Stimulated activated CD4-positive, alpha-beta T cell treated with anti-CD3 and anti-CD28 coated beads, Interleukin-4, amount 100 ng/mL, for 1 hour (primary cell): ENCODE data around the gene CLEC2L.
"Not testable (repeated sequence)": the region's sequence is repeated elsewhere in the genome, so short reads cannot be mapped to it uniquely, and the experiment has no call there.

ENCODE experiments used
- DNase-seq: peaks from one replicate; pipeline ENCODE4 v3.0.0-alpha.2; 2020

The CLEC2L gene

DNA sequence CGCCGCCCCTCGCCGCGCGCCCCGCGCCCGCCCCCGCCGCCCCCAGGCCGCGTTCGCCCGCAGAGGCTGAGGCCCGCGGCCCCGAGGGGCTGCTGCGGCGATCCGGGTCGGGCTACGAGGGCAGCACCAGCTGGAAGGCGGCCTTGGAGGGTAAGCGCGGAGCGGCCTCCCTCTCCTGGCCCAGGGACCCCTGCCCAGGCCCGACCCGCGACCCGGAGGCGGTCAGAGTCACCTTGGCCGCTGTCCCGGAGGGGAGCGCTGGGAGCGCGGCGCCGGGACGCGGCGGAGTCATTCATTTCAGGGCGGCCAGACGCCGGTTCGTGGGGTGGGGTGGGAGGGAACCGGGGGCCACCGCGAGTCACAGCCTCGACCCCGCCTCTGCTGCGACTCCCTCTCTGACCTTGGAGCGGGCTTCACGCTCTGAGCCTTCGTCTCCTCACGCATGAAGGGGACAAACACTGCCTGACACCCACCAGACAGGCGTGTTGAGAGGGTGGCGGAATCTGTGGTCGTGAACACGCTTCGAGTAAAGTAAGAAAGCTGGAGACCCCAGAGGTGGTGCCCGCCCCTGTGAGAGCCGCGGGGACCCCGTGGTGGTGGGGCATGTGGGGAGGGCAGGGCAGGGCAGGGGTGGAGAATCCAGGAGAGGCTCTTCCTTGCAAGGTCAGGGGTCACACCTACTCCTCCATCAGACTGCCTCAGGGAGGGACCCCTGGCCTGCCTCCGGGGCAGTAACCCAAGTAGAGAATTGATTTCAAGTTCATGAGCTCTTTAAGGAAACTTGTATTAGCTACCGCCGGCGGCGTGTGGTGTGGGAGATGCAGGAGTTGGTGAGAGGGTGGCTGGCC, 707 bp downstream of the CLEC2L start:
- DNase-seq = no peak

- DNase-seq = no peak
These were observed 1.8 kb downstream of the CLEC2L start for GRCh38 chr7:139525239-139525638.

- DNase-seq = no peak
These were observed 2.3 kb downstream of the CLEC2L start for GRCh38 chr7:139525750-139526149.

GRCh38 chr7:139526578-139527544, 3.4 kb downstream of the CLEC2L start:
- DNase-seq = no peak

DNA sequence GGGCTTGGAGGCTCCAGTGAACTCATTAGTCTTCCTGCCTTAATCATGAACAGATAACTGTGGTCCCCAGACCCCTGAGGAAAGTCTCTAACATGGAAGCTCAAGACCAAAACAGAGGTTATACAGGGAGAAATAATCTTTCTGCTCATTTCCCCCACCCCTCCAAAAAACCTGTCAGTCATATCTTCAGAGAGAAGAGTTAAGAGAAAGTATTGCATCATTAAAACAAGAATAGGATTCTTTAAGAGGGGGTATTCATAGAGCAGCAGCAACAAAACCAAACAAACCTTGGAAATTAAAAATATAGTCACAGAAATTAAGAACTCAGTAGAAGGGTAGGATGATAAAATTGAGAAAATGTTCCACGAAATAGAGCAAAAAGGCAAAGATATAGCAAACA, 7.6 kb downstream of the CLEC2L start:
- no peak for DNase-seq

DNA sequence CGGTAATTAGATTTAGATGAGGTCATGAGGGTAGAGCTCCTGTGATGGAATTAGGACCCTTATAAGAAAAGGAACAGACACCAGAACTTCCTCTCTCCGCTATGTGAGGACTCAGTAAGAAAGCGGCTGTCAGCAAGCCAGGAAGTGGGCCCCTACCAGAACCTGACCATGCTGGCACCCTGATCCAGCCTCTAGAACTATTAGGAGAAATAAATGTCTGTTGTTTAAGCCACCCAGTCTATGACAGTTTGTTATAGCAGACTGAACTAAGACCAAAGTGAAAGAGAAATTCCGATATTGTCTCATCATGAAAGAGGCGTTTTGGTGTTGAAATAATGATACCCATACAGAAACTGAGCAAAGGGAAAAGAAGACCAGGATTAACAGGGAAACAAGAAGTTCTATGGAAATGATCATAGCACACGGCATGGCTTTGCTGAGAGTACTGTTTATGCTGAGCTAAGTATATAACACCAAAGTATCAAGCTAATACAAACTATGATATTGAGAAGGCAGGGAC, 9.2 kb downstream of the CLEC2L start:
- no peak for DNase-seq

DNA sequence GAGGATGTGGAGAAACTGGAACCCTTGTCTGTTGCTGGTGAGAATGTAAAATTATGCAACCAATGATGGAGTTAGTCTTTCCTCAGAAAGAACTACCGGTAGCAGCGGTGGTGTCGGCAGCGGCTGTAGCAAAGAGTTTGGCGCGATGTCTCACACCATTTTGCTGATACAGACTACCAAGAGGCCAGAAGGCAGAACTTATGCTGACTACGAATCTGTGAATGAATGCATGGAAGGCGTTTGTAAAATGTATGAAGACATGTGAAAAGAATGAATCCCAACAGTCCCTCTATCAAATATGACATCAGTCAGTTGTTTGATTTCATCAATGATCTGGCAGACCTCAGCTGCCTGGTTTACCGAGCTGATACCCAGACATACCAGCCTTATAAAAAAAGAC, 10.6 kb downstream of the CLEC2L start:
- DNase-seq = no peak

GRCh38 chr7:139534966-139535651, 11.6 kb downstream of the CLEC2L start:
- DNase-seq = no peak

GRCh38 chr7:139536152-139536551, 12.7 kb downstream of the CLEC2L start:
- DNase-seq = no peak

- DNase-seq = no peak
These were observed 15.6 kb downstream of the CLEC2L start for GRCh38 chr7:139538881-139539635.

DNA sequence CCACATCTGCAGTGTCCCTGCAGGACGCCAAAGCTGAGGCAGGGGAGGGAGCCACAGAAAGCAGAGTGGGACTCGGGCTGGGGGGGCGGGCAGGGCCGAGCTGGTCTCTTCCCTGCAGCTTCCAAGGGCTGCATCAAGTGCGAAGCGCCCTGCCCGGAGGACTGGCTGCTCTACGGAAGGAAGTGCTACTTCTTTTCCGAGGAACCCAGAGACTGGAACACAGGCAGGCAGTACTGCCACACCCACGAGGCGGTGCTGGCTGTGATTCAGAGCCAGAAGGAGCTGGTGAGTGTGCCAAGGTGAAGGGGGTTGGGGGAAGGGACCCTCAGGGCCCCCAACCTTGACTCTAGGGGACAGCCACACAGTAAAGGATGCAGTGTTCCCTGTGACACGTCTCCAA, 16.7 kb downstream of the CLEC2L start:
- DNase-seq = no peak

GRCh38 chr7:139541600-139542307, 18.3 kb downstream of the CLEC2L start:
- DNase-seq = no peak

- DNase-seq = no peak
These were observed 19.0 kb downstream of the CLEC2L start for GRCh38 chr7:139542308-139543151.

DNA sequence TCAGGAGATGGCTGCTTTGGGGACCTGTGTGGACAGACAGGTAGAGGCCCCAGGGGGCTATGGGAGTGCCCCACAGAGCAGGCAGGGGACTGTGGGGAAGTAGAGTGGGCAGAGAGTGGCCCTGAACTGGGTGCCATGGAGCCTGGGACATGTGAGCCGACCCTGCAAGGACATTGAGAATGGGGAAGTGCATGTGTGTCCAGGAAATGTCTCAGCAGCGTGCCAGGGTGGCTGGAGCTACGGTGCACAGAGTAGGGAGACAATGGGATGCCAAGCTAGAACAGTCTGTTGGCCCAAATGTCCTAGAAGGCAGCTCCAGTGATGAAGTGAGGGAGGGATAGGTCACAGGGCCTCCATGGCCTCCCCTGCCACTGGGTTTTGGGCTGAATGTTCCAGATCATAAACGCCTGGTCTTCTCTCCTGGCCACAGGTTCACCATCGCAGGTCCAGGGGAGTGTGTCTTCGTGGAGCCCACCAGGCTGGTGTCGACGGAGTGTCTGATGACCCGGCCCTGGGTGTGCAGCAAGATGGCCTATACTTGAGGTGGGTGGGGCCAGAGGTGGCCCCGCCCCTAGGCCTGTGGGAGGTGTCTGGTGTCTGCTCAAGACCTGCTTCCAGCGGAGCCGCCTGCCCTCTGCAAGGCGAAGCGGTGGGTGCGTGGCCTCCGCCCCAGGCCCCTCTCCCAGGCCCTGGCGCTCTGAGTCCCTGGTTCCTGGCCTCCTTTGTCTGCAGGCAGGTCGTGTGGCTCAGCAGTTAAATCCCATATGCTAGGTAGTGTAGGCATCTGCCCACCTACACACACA, 20.5 kb downstream of the CLEC2L start:
- DNase-seq = no peak

GRCh38 chr7:139544645-139545044, 21.2 kb downstream of the CLEC2L start:
- DNase-seq = no peak

GRCh38 chr7:139548302-139549028, 25.0 kb downstream of the CLEC2L start:
- no peak for DNase-seq

DNA sequence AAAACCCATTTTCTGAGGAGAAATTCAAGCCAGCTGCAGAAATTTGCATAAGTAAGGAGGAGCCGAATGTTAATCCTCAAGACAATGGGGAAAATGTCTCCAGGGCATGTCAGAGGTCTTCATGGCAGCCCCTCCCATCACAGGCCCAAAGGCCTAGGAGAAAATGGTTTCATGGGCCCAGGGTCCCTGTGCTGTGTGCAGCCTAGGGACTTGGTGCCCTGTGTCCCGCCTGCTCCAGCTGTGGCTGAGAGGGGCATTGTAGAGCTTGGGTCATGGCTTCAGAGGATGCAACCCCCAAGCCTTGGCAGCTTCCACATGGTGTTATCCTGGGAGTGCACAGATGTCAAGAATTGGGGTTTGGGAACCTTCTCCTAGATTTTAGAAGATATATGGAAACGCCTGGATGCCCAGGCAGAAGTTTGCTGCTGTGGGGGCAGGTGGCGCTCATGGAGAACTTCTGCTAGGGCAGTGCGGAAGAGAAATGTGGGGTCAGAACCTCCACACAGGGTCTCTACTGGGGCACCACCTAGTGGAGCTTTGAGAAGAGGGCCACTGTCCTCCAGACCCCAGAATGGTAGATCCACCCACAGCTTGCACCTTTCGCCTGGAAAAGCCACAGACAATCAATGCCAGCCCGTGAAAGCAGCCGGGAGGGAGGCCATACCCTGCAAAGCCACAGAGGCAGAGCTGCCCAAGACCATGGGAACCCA, 30.7 kb downstream of the CLEC2L start:
- DNase-seq = not testable (repeated sequence)
